ENCODE results near the gene XPO4. TPM values are rescaled to one million over a fixed set of nuclear protein-coding genes. Genes with fewer than 3 reads are reported as not detected.
A peak's percentile ranks its signal among the peaks of the same experiment; 100 is the strongest.
"Not testable (repeated sequence)": the region's sequence is repeated elsewhere in the genome, so short reads cannot be mapped to it uniquely, and the experiment has no call there.

The XPO4 gene
- total RNA-seq, 4 donors from 2014 or later, result 8.8 to 25.0 (median 18.6) TPM

GRCh38 chr13:20940083-20940482 is 37.5 kb upstream of the XPO4 start:
- 62 to 64% methylated on average over 3 of the region's 3 CpGs for WGBS, 2 donors
- TF ChIP-seq CTCF (IDR thresholded peaks at IDR 0.05), result no peak
- TF ChIP-seq POLR2A (IDR thresholded peaks at IDR 0.05), result no peak
- Histone ChIP-seq H3K36me3 (no peaks in the 10 kb centered on the region), H3K4me1 (peaks cover 0 to 28% (median 18%) of the 10 kb centered on the region in 3 donors), H3K9me3 (no peaks in the 10 kb centered on the region), H3K27me3 (no peaks in the 10 kb centered on the region), H3K27ac (peak overlapping the region in 2 of 4 donors; percentile 2 to 16), H3K4me3 (no peak overlapping the region)
- intact Hi-C loops (cut with DNase I), result loop anchor here (5.0 to 10.0 kb wide), 4 partner anchors 125 to 535 kb away; partner anchors contain the start of genes LATS2, MRPL57 and SKA3
- DNase-seq, result no peak

DNA sequence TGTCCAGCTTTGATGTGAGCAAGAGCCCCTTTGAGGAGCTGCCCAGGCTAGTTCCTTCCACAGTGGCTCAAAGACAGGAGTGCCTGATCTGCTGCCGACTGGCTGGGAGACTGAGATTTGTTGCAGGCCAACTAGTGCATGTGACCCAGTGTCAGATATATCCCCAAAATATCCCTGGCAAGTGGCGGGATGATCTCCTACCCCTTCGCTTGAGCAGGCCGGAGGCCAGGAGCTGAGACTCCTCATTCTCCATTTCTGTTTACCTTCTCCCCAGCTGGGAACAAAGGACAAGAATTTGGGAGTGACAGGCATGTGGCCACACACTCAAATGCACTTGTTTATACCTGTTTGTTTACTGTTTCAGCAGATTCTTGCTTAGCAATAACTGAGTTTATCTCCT is 37.1 kb upstream of the XPO4 start:
- peak overlapping the region; percentile 2 to 31 (median 17) for H3K27ac ChIP-seq
- no peak overlapping the region for H3K4me3 ChIP-seq
- H3K27me3 ChIP-seq, result no peaks in the 10 kb centered on the region
- no peaks in the 10 kb centered on the region for H3K9me3 ChIP-seq
- TF ChIP-seq POLR2A (IDR thresholded peaks at IDR 0.05), result no peak
- TF ChIP-seq CTCF (IDR thresholded peaks at IDR 0.05), result no peak
- peaks cover 0 to 28% (median 18%) of the 10 kb centered on the region in 3 donors for H3K4me1 ChIP-seq
- H3K36me3 ChIP-seq, result no peaks in the 10 kb centered on the region
- WGBS, 2 donors, result 19 to 20% methylated on average over 4 of the region's 4 CpGs
- intact Hi-C loops (cut with DNase I), result loop anchor here (5.0 to 10.0 kb wide), 4 partner anchors 125 to 535 kb away; partner anchors contain the start of genes LATS2, MRPL57 and SKA3
- no peak for DNase-seq

DNA sequence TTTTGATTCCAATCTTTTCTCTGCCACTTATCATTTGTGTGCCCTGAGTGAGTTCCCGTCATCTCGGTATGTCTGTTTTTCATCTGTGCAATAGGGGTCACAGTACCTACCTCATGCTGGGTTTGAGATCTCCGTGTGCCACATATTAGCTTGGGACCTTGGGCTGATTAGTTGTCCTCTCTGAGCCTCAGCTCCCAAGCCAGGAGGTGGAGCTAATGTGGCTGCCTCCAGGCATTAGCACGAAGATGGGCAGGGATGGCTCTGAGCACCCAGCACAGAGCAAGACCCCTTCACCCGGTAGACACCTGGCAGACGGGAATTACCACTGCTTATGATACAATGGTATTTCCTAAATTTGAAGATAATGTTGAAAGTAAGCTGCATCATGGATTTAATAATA is 35.8 kb upstream of the XPO4 start:
- Histone ChIP-seq H3K36me3 (no peaks in the 10 kb centered on the region), H3K27me3 (no peaks in the 10 kb centered on the region), H3K4me1 (peaks cover 0 to 22% (median 13%) of the 10 kb centered on the region in 3 donors), H3K9me3 (no peaks in the 10 kb centered on the region), H3K27ac (no peak overlapping the region), H3K4me3 (no peak overlapping the region)
- TF ChIP-seq CTCF (IDR thresholded peaks at IDR 0.05) (no peak), POLR2A (IDR thresholded peaks at IDR 0.05) (no peak)
- 90 to 100% methylated on average over 2 to 5 of the region's 6 CpGs for WGBS, 2 donors
- no peak for DNase-seq
- intact Hi-C loops (cut with DNase I), result no loop called here

- no peak overlapping the region for H3K4me3 ChIP-seq
- DNase-seq, result no peak
- intact Hi-C loops (cut with DNase I), result loop anchor here (10.0 kb wide), 2 partner anchors 213 to 433 kb away; no protein-coding TSS in a partner anchor
- H3K9me3 ChIP-seq, result no peaks in the 10 kb centered on the region
- no peaks in the 10 kb centered on the region for H3K27me3 ChIP-seq
- no peaks in the 10 kb centered on the region for H3K4me1 ChIP-seq
- H3K36me3 ChIP-seq, result no peaks in the 10 kb centered on the region
- H3K27ac ChIP-seq, result no peak overlapping the region
- TF ChIP-seq POLR2A (IDR thresholded peaks at IDR 0.05) (no peak), CTCF (IDR thresholded peaks at IDR 0.05) (no peak)
- 58 to 66% methylated on average over 4 of the region's 4 CpGs for WGBS, 2 donors
These were observed 25.2 kb upstream of the XPO4 start for GRCh38 chr13:20927596-20928257.

DNA sequence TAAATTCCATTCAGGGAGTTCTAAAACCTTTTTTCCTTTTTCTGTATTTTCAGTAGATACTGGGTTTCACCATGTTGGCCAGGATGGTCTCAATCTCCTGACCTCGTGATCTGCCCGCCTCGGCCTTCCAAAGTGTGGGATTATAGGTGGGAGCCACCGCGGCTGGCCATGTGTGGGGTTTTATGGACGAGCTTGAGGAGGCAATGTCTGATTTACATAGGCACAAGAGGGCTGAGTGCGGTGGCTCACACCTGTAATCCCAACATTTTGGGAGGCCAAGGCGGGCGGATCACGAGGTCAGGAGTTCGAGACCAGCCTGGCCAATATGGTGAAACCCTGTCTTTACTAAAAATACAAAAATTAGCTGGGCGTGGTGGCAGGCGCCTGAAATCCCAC is 22.8 kb upstream of the XPO4 start:
- H3K4me1 ChIP-seq, H3K36me3 ChIP-seq, DNase-seq, H3K4me3 ChIP-seq, H3K9me3 ChIP-seq, H3K27ac ChIP-seq, H3K27me3 ChIP-seq: not testable (repeated sequence)
- intact Hi-C loops (cut with DNase I), result loop anchor here (10.0 kb wide), 2 partner anchors 211 to 431 kb away; no protein-coding TSS in a partner anchor
- WGBS, 2 donors, result 59 to 76% methylated on average over 12 of the region's 13 CpGs
